Esophagus squamous epithelium (tissue), 5 donors: ENCODE measurements around the gene SLC26A11. TPM values are rescaled to one million over a fixed set of nuclear protein-coding genes. Genes with fewer than 3 reads are reported as not detected.

Source experiments
- DNase-seq: peaks from one replicate; lab custom pipeline; 2025; lab: John Stamatoyannopoulos, UW
- H3K27ac ChIP-seq, 4 donors: fragments of 200-600 bp; sonication (generic); one replicate each; pipeline ENCODE4 v1.5.1; 2016 to 2019; ENCODE audit warnings: mild to moderate bottlenecking in 1 of 4
- H3K27me3 ChIP-seq, 4 donors: fragments of 200-600 bp; sonication (generic); 1 replicate in 3 of 4; 2 replicates in 1 of 4; pipeline versions ENCODE4 v1.5.1 to v1.6.0; 2017 to 2021; ENCODE audit warnings: antibody characterized with exemption in 1 of 4
- H3K36me3 ChIP-seq, 3 donors: fragments of 200-600 bp; sonication (generic); one replicate each; pipeline ENCODE4 v1.5.1; 2016 to 2019
- H3K4me1 ChIP-seq, 3 donors: fragments of 200-600 bp; sonication (generic); one replicate each; pipeline ENCODE4 v1.5.1; 2017 to 2019
- H3K4me3 ChIP-seq, 4 donors: fragments of 200-600 bp; sonication (generic); 1 replicate in 3 of 4; 2 replicates in 1 of 4; pipeline ENCODE4 v1.5.1; 2016 to 2019; ENCODE audit warnings: mild to moderate bottlenecking in 2 of 4, moderate library complexity in 1 of 4
- H3K9me3 ChIP-seq, 3 donors: fragments of 200-600 bp; sonication (generic); one replicate each; pipeline ENCODE4 v1.5.1; 2016 to 2019
- POLR2A ChIP-seq, 4 donors: fragments of 450-650 bp; IDR thresholded peaks; one replicate each; pipeline ENCODE4 v1.6.1; 2017; ENCODE audit warnings: antibody characterized with exemption in 4 of 4, mild to moderate bottlenecking in 4 of 4, moderate library complexity in 3 of 4
- WGBS, 2 donors: methylation state at CpG; one replicate each; pipeline ENCODE4 v1.1.5; 2018; 5-methylcytosine and 5-hydroxymethylcytosine counted together
- intact Hi-C: fragments of 100-400 bp; cut with DNase I; formaldehyde crosslinking; loops from one replicate; pipeline ENCODE4 v1.15.0; 2022
- total RNA-seq, 4 donors: library from RNA; depleted of rRNA; stranded (reverse); fragments of >200 nt; gene quantifications; one replicate each; pipeline ENCODE4 v1.1.0, GENCODE V29; 2016
- TF ChIP-seq, protein P1 (sequence below), 6 experiments: fragments of 450-650 bp in 4 of 6; fragments of 200-600 bp in 2 of 6; sonication (generic) in 2 of 6; IDR thresholded peaks; one replicate each; pipeline ENCODE4 v1.5.1; 2016 to 2019; ENCODE audit warnings: antibody characterized with exemption in 6 of 6, mild to moderate bottlenecking in 4 of 6, moderate library complexity in 4 of 6
- donor health status: DM: yes; HTN: yes; CAD: no.

Gene SLC26A11
- total RNA-seq, 4 donors from 2014 or later, result 5.7 to 11.4 (median 7.6) TPM

- Histone ChIP-seq H3K4me1 (peaks cover 22 to 52% (median 24%) of the 10 kb centered on the region in 3 donors), H3K9me3 (no peaks in the 10 kb centered on the region), H3K36me3 (peaks cover 0 to 17% (median 0%) of the 10 kb centered on the region in 3 donors), H3K4me3 (peak overlapping the region in 3 of 4 donors; percentile 21 to 50 (median 31)), H3K27ac (peak overlapping the region; percentile 62 to 82 (median 74)), H3K27me3 (no peaks in the 10 kb centered on the region)
- WGBS, 2 donors, result 22 to 45% methylated on average over 6 to 10 of the region's 18 CpGs
- peak in 1 of 4 donors; percentile 19 for TF ChIP-seq POLR2A (IDR thresholded peaks at IDR 0.05)
- TF ChIP-seq, protein P1, sequence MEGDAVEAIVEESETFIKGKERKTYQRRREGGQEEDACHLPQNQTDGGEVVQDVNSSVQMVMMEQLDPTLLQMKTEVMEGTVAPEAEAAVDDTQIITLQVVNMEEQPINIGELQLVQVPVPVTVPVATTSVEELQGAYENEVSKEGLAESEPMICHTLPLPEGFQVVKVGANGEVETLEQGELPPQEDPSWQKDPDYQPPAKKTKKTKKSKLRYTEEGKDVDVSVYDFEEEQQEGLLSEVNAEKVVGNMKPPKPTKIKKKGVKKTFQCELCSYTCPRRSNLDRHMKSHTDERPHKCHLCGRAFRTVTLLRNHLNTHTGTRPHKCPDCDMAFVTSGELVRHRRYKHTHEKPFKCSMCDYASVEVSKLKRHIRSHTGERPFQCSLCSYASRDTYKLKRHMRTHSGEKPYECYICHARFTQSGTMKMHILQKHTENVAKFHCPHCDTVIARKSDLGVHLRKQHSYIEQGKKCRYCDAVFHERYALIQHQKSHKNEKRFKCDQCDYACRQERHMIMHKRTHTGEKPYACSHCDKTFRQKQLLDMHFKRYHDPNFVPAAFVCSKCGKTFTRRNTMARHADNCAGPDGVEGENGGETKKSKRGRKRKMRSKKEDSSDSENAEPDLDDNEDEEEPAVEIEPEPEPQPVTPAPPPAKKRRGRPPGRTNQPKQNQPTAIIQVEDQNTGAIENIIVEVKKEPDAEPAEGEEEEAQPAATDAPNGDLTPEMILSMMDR (IDR thresholded peaks at IDR 0.05), result no peak
- intact Hi-C loops, result no loop called here
- no peak for DNase-seq
Measured at GRCh38 chr17:80187515-80187941, 32.7 kb upstream of the SLC26A11 start.

DNA sequence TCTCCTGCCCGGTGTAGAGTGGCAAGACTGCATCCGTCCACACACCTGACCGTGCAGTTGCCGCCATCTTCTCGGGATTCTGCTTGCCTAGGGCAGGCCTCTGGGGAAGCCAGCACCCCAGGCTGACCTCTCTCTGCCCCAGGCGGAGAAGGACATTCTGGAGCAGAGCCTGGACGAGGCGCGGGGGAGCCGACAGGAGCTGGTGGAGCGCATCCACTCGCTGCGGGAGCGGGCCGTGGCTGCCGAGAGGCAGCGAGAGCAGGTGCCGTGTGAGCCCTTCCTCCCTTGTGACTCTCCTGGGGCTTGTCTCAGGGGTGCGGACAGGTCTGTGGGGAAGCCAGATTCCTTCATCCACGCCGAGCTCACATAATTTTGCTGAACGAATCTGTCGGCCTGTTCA, 30.6 kb upstream of the SLC26A11 start:
- H3K27ac ChIP-seq, result no peak overlapping the region
- peaks cover 0 to 9% (median 0%) of the 10 kb centered on the region in 3 donors for H3K36me3 ChIP-seq
- no peaks in the 10 kb centered on the region for H3K9me3 ChIP-seq
- 93% methylated on average over 12 of the region's 23 CpGs; no CpG with 5 or more reads in 1 of the 2 donors for WGBS, 2 donors
- peaks cover 0 to 7% (median 0%) of the 10 kb centered on the region in 4 donors for H3K27me3 ChIP-seq
- no peak overlapping the region for H3K4me3 ChIP-seq
- H3K4me1 ChIP-seq, result peaks cover 24 to 64% (median 25%) of the 10 kb centered on the region in 3 donors
- DNase-seq, result no peak
- intact Hi-C loops, result no loop called here
- TF ChIP-seq, protein P1 (IDR thresholded peaks at IDR 0.05), result no peak
- TF ChIP-seq POLR2A (IDR thresholded peaks at IDR 0.05), result no peak

DNA sequence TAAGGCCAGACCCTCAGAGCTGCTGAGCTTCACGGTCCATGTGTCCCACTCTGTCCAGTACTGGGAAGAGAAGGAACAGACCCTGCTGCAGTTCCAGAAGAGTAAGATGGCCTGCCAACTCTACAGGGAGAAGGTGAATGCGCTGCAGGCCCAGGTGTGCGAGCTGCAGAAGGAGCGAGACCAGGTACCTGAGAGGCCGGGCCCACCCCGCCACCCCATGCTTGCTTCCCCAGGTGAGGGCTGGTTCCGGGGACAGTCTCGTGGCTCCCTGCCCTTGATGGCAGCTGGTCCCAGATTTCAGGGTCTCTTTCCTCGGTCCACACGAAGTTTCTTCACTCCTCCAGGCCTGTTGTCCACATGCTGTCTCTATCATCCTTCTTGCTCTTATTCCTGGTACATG, 29.5 kb upstream of the SLC26A11 start:
- TF ChIP-seq POLR2A (IDR thresholded peaks at IDR 0.05), result no peak
- TF ChIP-seq, protein P1 (IDR thresholded peaks at IDR 0.05), result no peak
- WGBS, 2 donors, result 93 to 100% methylated on average over 5 to 10 of the region's 10 CpGs

GRCh38 chr17:80191192-80191591, 29.0 kb upstream of the SLC26A11 start:
- H3K27ac ChIP-seq, result peak overlapping the region; percentile 77 to 94 (median 88)
- H3K4me3 ChIP-seq, result peak overlapping the region in 1 of 4 donors; percentile 46
- peaks cover 24 to 64% (median 25%) of the 10 kb centered on the region in 3 donors for H3K4me1 ChIP-seq
- peaks cover 0 to 17% (median 0%) of the 10 kb centered on the region in 4 donors for H3K27me3 ChIP-seq
- 90 to 91% methylated on average over 2 to 11 of the region's 20 CpGs for WGBS, 2 donors
- intact Hi-C loops, result no loop called here
- TF ChIP-seq, protein P1 (IDR thresholded peaks at IDR 0.05), result no peak
- no peak for TF ChIP-seq POLR2A (IDR thresholded peaks at IDR 0.05)
- H3K36me3 ChIP-seq, result peaks cover 0 to 12% (median 0%) of the 10 kb centered on the region in 3 donors
- no peak for DNase-seq
- H3K9me3 ChIP-seq, result no peaks in the 10 kb centered on the region

More for the DNA sequence above, 29.5 kb upstream of the SLC26A11 start:
- Histone ChIP-seq H3K27me3 (peaks cover 0 to 16% (median 0%) of the 10 kb centered on the region in 4 donors), H3K4me3 (no peak overlapping the region), H3K27ac (peak overlapping the region in 2 of 4 donors; percentile 90 to 94), H3K36me3 (peaks cover 0 to 12% (median 0%) of the 10 kb centered on the region in 3 donors), H3K4me1 (peaks cover 24 to 64% (median 25%) of the 10 kb centered on the region in 3 donors), H3K9me3 (no peaks in the 10 kb centered on the region)
- DNase-seq, result no peak
- intact Hi-C loops, result no loop called here

DNA sequence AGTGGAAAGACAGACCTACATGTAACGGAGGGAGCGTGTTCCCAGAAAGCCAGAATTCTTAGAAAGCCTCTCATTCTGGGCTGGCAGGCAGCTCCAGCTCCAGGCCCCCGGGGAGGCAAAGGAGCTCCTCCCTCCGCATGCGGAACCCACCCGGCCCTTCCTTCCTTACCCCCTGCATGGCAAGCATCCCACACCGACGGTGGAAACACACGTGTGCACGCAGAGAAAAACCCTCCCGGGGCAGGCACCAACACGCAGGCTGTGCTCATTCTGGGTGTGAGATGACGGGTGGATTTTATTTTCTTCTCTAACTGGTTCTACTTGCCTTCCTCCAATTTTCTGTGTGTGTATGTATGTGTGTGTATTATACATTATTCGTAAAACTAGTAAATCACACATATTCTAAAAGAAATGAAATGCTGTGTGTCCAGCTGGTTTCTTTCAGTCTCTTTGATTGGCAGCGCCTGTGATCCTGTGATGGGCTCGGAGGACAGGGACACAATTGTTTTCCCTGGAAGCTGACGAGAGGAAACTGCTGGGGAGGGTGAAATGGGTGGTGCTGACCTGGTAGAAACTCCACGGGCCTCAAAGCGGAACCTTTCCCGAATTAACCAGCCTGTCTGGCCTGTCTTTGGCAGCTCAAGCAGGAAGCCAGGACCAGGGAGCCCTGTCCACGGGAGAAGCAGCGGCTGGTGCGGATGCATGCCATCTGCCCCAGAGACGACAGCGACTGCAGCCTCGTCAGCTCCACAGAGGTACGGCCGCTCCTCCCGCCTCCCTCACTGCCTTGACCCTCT, 28.2 kb upstream of the SLC26A11 start:
- Histone ChIP-seq H3K27me3 (peaks cover 0 to 17% (median 0%) of the 10 kb centered on the region in 4 donors), H3K27ac (peak overlapping the region; percentile 77 to 94 (median 88)), H3K9me3 (no peaks in the 10 kb centered on the region), H3K4me3 (peak overlapping the region; percentile 3 to 46 (median 37)), H3K4me1 (peaks cover 22 to 57% (median 25%) of the 10 kb centered on the region in 3 donors), H3K36me3 (peaks cover 0 to 12% (median 0%) of the 10 kb centered on the region in 3 donors)
- no peak for DNase-seq
- 30 to 35% methylated on average over 21 to 24 of the region's 29 CpGs for WGBS, 2 donors
- intact Hi-C loops, result no loop called here
- TF ChIP-seq, protein P1 (IDR thresholded peaks at IDR 0.05), result no peak
- peak in 1 of 4 donors; percentile 17 for TF ChIP-seq POLR2A (IDR thresholded peaks at IDR 0.05)
